Loucy (cell line): ENCODE measurements around the gene POLR3G.

ENCODE experiments used
- H2AFZ ChIP-seq: fragments of 200-600 bp; sonication (generic); 2 replicates; pipeline ENCODE4 v1.6.0; 2016; ENCODE audit warnings: antibody characterized with exemption, mild to moderate bottlenecking, low read length, moderate library complexity
- H3F3A ChIP-seq: fragments of 200-600 bp; 2 replicates; pipeline ENCODE4 v1.6.0; 2016; ENCODE audit warnings: antibody characterized with exemption, low read depth, mild to moderate bottlenecking
- H3K27me3 ChIP-seq: fragments of 200-600 bp; sonication (generic); 2 replicates; pipeline ENCODE4 v1.6.1; 2014; ENCODE audit warnings: low read length, mild to moderate bottlenecking; ENCODE audit not compliant: insufficient read depth, poor library complexity, severe bottlenecking
- H3K36me3 ChIP-seq: fragments of 200-600 bp; sonication (generic); 2 replicates; pipeline ENCODE4 v1.6.1; 2016; ENCODE audit warnings: low read length; ENCODE audit not compliant: insufficient read depth
- H3K4me1 ChIP-seq: fragments of 200-600 bp; sonication (generic); 2 replicates; pipeline ENCODE4 v1.5.1; 2014; ENCODE audit warnings: low read length, mild to moderate bottlenecking; ENCODE audit not compliant: insufficient read depth, poor library complexity, severe bottlenecking
- H3K4me2 ChIP-seq: fragments of 200-600 bp; sonication (generic); 2 replicates; pipeline ENCODE4 v1.6.0; 2014; ENCODE audit warnings: antibody characterized with exemption, low read length, low read depth, mild to moderate bottlenecking; ENCODE audit not compliant: poor library complexity, severe bottlenecking
- H3K4me3 ChIP-seq: fragments of 200-600 bp; sonication (generic); 2 replicates; pipeline ENCODE4 v1.5.1; 2014; ENCODE audit warnings: low read length, mild to moderate bottlenecking, mixed read lengths; ENCODE audit not compliant: poor library complexity, severe bottlenecking
- H3K79me2 ChIP-seq: fragments of 200-600 bp; sonication (generic); 2 replicates; pipeline ENCODE4 v1.6.1; 2014; ENCODE audit warnings: low read length; ENCODE audit not compliant: insufficient read depth
- H3K9ac ChIP-seq: fragments of 200-600 bp; sonication (generic); 2 replicates; pipeline ENCODE4 v1.6.0; 2014; ENCODE audit warnings: mild to moderate bottlenecking, low read depth, low read length, moderate library complexity; ENCODE audit not compliant: poor library complexity, severe bottlenecking
- H3K9me2 ChIP-seq: fragments of 200-600 bp; sonication (generic); replicated peaks from 2 replicates; pipeline ENCODE4 v1.6.1; 2016; ENCODE audit warnings: low read depth, low read length, mixed read lengths
- H3K9me3 ChIP-seq: fragments of 200-600 bp; sonication (generic); 2 replicates; pipeline ENCODE4 v1.6.1; 2014; ENCODE audit warnings: mild to moderate bottlenecking, antibody characterized with exemption, low read length, low read depth; ENCODE audit not compliant: insufficient read depth
- H4K20me1 ChIP-seq: fragments of 200-600 bp; sonication (generic); 2 replicates; pipeline ENCODE4 v1.6.0; 2014; ENCODE audit warnings: antibody characterized with exemption, low read length, mild to moderate bottlenecking; ENCODE audit not compliant: insufficient read depth, poor library complexity, severe bottlenecking
- CTCF ChIP-seq: fragments of 200-600 bp; sonication (generic); conservative IDR thresholded peaks from 2 replicates; pipeline ENCODE4 v1.5.1; 2014; ENCODE audit warnings: mild to moderate bottlenecking, antibody characterized with exemption, low read length
- EZH2phosphoT487 ChIP-seq: fragments of 200-600 bp; IDR thresholded peaks from 2 replicates; pipeline ENCODE4 v1.6.1; 2018; ENCODE audit warnings: antibody characterized with exemption, mild to moderate bottlenecking, moderate library complexity, borderline replicate concordance

The POLR3G gene

GRCh38 chr5:90483206-90483605 is 8.5 kb downstream of the POLR3G start:
- peaks cover 3% of the 10 kb centered on the region for H3K4me1 ChIP-seq
- H3K4me2 ChIP-seq, result no peak overlapping the region
- no peaks in the 10 kb centered on the region for H3K79me2 ChIP-seq
- no peaks in the 10 kb centered on the region for H3K36me3 ChIP-seq
- no peak for TF ChIP-seq CTCF
- TF ChIP-seq EZH2phosphoT487, result no peak
- H2AFZ ChIP-seq, result no peak overlapping the region
- no peaks in the 10 kb centered on the region for H3K27me3 ChIP-seq
- H4K20me1 ChIP-seq, result no peaks in the 10 kb centered on the region
- H3F3A ChIP-seq, result no peaks in the 10 kb centered on the region
- no peak overlapping the region for H3K4me3 ChIP-seq
- H3K9me3 ChIP-seq, result no peaks in the 10 kb centered on the region
- no peaks in the 10 kb centered on the region for H3K9me2 ChIP-seq
- no peak overlapping the region for H3K9ac ChIP-seq

GRCh38 chr5:90484540-90484939 is 9.9 kb downstream of the POLR3G start:
- Histone ChIP-seq H3K9me2 (no peaks in the 10 kb centered on the region), H3K27me3 (no peaks in the 10 kb centered on the region), H3K9ac (no peak overlapping the region), H3K4me1 (peaks cover 3% of the 10 kb centered on the region), H3K79me2 (no peaks in the 10 kb centered on the region), H3K36me3 (no peaks in the 10 kb centered on the region), H3K9me3 (no peaks in the 10 kb centered on the region), H3K4me3 (no peak overlapping the region), H3F3A (no peaks in the 10 kb centered on the region), H3K4me2 (no peak overlapping the region), H2AFZ (no peak overlapping the region), H4K20me1 (no peaks in the 10 kb centered on the region)
- no peak for TF ChIP-seq CTCF
- TF ChIP-seq EZH2phosphoT487, result no peak

- no peak overlapping the region for H3K4me2 ChIP-seq
These were observed 14.1 kb downstream of the POLR3G start for GRCh38 chr5:90488791-90489190.

More at GRCh38 chr5:90488791-90489190, 14.1 kb downstream of the POLR3G start:
- TF ChIP-seq EZH2phosphoT487 (no peak), CTCF (no peak)
- no peaks in the 10 kb centered on the region for H4K20me1 ChIP-seq
- H3K79me2 ChIP-seq, result no peaks in the 10 kb centered on the region
- no peaks in the 10 kb centered on the region for H3F3A ChIP-seq
- no peaks in the 10 kb centered on the region for H3K4me1 ChIP-seq
- H3K4me3 ChIP-seq, result no peak overlapping the region
- no peaks in the 10 kb centered on the region for H3K27me3 ChIP-seq
- no peaks in the 10 kb centered on the region for H3K9me2 ChIP-seq
- no peak overlapping the region for H2AFZ ChIP-seq
- no peaks in the 10 kb centered on the region for H3K36me3 ChIP-seq
- H3K9ac ChIP-seq, result no peak overlapping the region
- no peaks in the 10 kb centered on the region for H3K9me3 ChIP-seq
